IPS-NIHi11 (cell line): ENCODE measurements around the gene MIGA1.
"Not testable (repeated sequence)": the region's sequence is repeated elsewhere in the genome, so short reads cannot be mapped to it uniquely, and the experiment has no call there.

Source experiments
- DNase-seq: peaks from one replicate; pipeline ENCODE4 v3.0.0; 2012; ENCODE audit warnings: mixed read lengths, low spot score

The MIGA1 gene

GRCh38 chr1:77797991-77798390, 18.5 kb downstream of the MIGA1 start:
- DNase-seq = no peak

DNA sequence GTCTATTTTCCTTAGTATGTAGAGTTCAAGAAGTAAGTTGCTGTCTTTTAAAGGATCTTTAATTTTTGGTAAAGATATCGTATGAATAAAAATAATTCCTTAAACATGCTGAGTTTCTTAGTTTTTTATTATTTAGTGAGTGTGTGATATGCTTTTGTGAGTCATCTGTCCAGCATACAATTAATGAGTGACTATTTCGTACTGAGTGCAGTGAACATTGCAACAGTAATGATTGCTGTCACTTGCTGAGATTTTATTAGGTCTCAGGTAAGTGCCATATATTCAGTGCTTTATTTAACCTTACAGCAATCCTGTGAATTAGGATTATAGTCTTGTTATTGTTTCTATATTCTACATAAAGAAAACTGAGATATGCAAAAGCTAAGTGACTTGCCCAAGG, 22.6 kb downstream of the MIGA1 start:
- no peak for DNase-seq

- no peak for DNase-seq
These were observed 23.9 kb downstream of the MIGA1 start for GRCh38 chr1:77803371-77803770.

DNA sequence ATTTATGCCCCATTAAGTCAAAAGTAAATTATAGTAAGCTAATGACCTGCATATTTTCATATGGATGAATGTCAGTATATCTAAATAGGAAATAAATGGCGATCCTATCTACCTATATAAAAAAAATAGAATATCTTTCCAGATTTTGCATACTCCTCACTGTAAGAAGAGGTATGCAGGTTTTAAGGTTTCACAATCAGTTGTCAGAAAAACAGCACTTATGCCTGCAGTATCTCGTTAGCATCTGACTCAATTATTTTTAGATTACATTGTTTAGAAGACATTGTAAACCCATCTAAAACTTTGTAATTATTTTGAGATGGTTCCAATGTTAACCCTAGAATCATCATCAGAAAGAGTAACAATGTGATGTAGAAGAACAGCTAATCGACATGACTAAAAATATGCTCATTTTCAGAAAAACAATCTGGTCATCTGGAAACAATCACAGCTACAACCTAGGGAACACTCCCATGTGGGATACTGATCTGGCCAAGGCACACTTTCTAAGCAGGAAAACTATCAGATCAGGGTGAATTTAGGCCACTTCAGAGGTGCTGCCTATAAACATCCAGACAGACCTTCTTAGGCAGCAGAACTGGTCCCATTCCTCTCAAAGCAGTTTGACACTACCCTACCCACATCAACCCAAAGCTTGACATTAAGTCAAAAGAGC, 30.5 kb downstream of the MIGA1 start:
- not testable (repeated sequence) for DNase-seq

DNA sequence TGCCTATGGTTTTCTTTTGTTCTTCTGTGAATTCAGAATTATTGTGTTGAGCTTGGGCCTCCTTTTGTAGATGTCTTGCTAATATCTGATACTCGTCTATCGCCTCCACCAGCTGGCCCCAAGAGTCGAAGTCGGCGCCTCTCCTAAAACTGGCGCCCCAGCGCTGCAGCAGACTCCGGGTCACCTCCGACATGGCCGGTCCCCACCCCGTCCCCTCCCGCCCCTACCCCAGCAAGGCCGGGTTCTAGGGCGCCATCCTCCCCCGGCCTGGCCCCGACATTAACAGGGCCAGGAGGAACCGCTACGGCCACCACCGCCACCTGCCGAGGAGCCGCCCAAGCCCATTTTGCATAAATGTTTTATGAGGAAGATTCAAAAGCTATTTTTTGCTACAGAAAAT, 32.1 kb downstream of the MIGA1 start:
- not testable (repeated sequence) for DNase-seq

DNA sequence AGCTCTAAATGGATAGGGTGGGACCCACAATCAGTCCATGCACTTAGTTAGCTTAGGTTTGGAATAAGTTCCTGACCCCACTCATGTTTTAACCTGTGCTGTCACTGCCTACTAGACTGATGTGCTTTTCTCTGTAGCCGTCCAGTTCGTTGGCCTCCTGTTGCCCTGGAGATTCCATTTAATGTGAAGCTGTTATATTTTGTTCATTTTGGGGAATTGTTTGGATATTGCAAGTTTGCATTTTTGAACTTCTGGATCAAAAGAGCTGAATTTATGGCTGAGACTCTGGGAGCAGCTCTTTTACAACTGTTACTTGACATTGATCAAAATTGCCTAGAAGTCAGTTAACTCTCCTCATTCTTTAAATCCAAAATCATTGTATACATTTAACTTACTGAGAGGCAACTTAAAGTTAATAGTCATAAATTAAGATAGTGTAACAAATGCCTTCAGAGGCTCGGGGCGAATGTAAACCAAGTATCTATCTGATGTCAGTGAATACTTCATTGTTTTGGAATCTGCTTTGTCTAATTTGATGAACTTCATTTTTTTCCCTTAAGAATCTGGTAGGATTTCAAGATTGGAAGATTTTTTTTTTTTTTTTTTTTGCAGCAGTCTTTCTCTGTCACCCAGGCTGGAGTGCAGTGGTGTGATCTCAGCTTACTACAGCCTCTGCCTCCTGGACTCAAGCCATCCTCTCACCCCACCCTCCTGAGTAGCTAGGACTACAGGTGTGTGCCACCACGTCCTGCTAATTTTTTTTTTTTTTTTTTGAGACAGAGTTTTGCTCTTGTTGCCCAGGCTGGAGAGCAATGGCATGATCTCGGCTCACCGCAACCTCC, 38.1 kb downstream of the MIGA1 start:
- DNase-seq = no peak

DNA sequence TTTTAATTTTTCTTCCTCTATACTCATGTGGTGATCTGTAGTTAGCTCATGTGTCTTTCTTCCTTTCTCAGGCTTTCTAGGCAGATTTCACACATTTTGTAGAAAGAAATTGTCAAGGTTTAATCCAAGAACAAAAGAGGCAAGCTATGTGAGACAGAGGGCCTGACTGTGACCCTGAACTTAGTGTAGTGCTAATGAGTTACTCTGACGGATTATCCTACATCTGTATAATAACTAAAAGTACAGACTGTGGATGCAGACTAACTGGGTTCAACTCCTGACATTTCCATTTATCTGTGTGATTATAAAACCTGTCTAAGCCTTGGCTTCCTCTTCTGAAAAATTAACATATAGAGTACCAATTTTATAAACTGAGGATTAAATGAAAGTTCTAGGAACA, 40.7 kb downstream of the MIGA1 start:
- no peak for DNase-seq

GRCh38 chr1:77824079-77824478, 44.6 kb downstream of the MIGA1 start:
- DNase-seq = no peak

- DNase-seq = no peak
These were observed 45.2 kb downstream of the MIGA1 start for GRCh38 chr1:77824694-77825093.

DNA sequence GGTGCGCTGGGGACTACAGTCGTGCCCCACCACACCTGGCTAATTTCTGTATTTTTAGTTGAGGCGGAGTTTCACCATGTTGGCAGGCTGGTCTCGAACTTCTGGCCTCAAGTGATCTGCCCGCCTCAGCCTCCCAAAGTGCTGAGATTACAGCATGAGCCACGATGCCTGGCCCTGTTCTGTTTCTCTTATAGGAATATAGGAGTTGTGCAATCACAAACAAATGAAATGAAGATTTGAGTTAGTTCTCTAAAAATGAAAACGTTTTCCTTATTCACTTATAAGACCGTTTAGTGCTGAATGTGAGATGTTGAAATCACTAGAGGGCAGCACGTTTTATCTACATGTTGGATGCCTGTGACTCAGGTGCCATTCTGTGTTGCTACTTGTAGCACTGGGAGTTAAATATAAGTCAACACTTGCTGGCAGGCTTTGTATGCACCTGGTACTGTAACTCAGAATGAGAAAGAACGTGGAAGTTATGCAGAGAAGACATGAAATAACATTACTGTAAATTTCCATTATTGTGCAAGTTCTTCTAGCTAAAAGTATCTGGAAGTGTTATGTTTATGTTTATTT, 45.8 kb downstream of the MIGA1 start:
- DNase-seq = peak; percentile 15

DNA sequence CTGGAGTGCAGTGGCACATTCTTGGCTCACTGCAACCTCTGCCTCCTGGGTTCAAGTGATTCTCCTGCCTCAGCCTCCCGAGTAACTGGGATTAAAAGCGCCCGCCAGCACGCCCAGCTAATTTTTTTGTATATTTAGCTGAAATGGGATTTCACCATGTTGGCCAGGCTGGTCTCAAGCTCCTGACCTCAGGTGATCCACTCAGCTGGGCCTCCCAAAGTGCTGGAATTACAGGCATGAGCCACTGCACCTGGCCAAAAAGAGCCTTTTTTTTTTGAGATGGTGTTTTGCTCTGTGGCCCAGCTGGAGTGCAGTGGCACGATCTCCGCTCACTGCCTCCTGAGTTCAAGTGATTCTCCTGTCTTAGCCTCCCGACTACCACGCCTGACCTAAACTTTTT, 47.4 kb downstream of the MIGA1 start:
- not testable (repeated sequence) for DNase-seq

GRCh38 chr1:77828098-77828497, 48.6 kb downstream of the MIGA1 start:
- no peak for DNase-seq

DNA sequence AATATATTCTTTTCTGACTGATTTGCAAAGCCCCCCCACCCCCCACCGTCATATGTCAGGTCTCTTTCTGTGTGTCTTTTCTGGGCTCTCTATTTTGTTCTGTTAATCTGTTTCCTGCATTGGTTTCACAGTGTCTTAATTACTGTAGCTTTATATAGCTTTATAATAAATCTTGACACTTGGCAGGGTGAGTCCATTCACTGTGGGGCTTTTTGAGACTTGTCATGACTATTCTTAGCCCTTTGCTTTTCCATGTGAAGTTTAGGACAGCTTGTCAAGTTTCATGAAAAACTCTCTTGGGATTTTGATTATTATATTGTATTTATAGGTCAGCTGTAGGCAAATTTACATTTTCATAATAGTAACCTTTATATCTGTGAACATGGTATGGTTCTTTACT, 50.4 kb downstream of the MIGA1 start:
- no peak for DNase-seq

DNA sequence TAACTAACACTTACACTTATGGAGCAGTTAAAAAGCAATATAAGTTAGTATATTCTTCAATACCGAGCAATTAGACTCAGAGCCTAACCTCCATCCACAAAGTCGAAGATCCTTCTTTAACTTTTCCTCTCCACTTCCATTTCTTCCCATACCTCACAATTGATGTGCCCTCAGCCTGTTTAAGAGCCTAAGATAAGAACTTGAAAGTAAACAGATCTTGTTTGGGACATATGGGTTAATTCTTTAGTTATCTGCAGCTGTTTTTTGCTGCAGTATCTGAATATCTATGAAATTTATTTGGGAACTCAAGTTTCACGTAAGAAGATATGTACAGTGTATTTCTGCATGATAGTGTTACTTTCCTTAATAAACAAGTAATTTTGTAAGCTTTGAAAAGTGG, 51.5 kb downstream of the MIGA1 start:
- DNase-seq = no peak

DNA sequence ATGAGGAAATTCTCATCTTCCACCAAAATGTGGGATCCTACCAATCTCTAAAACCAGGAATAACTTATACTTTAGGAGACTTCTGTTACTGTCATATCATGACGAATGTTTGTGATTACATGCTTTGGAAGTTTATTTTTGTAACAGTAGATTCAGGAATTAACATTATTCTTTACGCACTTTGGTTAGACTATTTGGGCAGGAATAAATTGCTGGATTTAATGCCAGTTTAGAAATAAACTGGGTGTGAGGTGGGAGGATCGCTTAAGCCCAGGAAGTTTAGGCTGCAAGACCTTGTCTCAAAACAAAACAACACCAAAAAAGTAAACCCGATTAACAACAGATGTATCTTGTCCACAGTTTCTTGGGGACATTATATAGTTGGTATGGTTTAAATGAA, 52.1 kb downstream of the MIGA1 start:
- no peak for DNase-seq

DNA sequence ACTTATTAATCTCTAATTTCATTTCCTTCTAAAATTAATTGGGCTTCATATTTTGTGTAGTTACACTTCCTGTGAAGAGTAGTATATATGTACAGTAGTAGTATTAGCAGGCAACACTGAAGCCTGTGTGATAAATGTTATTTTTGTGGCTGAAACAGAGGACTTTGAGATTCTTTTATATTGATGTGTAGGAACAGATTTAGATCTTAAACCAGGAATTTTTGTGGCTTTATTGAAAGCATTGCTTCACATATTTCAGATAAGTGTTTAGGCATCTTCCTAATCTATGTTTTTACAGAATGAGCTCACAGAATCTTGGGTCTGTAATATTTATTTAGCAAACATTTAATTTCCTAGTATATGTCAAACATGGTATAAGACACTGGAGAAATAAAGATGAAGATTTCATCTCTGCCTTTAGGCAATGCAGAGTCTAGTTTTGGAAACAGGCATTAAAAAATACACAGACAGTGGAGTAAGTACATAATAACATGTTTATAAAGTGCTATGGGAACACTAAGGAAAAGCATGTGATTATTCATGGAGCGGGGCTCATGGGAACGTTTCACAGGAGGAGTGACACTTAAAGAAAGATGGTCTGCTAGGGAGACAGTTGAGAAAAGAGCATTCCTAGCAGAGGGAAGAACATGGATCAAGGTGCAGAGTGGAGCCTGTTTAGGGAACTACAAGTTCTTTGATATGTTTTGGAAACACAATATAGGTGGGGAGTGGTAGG, 52.7 kb downstream of the MIGA1 start:
- DNase-seq = no peak

GRCh38 chr1:77832901-77833300, 53.5 kb downstream of the MIGA1 start:
- DNase-seq = no peak

DNA sequence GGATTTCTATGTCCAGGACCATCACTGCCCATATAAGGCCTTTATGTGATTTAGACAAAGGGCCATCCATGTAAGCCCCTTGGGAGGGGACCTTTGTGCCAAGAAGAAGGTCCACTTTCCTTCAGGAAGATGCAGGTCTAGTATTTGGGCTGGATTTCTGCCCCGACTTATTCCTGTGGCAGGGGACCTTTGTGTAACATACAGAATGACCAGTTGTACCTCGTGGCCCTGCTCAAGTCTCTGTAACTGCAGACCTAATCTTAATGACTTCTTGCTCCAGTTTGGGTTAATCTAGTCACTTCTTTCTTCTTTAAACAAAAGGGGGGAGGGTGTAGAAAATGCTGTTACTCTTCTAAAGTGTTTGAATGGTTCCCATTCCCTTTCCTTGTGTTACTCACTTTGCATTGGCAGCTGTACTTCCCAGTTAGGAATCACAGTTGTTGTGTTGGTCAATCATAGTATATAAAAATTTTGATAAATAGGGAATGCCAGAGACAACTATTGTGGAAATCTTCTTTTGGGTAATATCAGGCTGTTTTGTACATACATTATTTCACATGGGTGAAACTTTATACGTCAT, 54.2 kb downstream of the MIGA1 start:
- DNase-seq = no peak

- no peak for DNase-seq
These were observed 55.4 kb downstream of the MIGA1 start for GRCh38 chr1:77834771-77835334.

DNA sequence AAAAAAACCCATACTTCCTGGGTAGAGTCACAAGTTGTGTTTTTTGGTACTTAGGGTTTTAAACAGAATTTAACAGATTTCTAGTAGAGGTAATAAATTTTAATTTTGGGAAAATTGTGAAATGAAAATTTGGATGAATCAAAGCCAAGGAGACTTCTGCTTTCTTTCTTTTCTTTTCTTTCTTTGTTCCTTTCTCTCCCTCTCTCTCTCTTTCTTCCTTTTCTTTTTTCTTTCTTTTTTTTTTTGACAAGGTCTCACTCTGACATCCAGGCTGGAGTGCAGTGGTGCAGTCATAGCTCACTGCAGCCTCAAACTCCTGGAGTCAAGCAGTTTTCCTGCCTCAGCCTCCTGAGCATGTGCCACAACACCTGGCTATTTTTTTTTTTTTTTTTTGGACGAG, 62.1 kb downstream of the MIGA1 start:
- no peak for DNase-seq

GRCh38 chr1:77845951-77846350, 66.5 kb downstream of the MIGA1 start:
- no peak for DNase-seq

- no peak for DNase-seq
These were observed 67.5 kb downstream of the MIGA1 start for GRCh38 chr1:77846966-77847365.
